Caco-2 (cell line): ENCODE measurements around the gene PRMT2. TPM values are rescaled to one million over a fixed set of nuclear protein-coding genes. Genes with fewer than 3 reads are reported as not detected.

Source experiments
- BruUV-seq: library from RNA; stranded (reverse); fragments of 400-500 nt; replicated peaks from 2 replicates; lab custom pipeline; 2021; lab: Mats Ljungman, UMichigan
- CTCF ChIA-PET: fragments of 300-600 bp; sonication (Branson Sonifier 250); formaldehyde crosslinking; loops from one replicate; lab custom pipeline; 2022; ENCODE audit warnings: antibody characterized with exemption; lab: Charles Lee
- POLR2A ChIA-PET: fragments of 300-600 bp; sonication (Branson Sonifier 250); formaldehyde crosslinking; loops from one replicate; lab custom pipeline; 2022; ENCODE audit warnings: antibody characterized with exemption; lab: Charles Lee
- DNase-seq, 2 experiments: peaks; one replicate each; pipeline versions ENCODE4 v3.0.0 to v3.0.0-alpha.2; 2020 to 2022
- H3K27me3 ChIP-seq: replicated peaks from 2 replicates; pipeline ENCODE4 v1.6.0; 2011; ENCODE audit warnings: low read length; ENCODE audit not compliant: control insufficient read depth, insufficient read depth
- H3K36me3 ChIP-seq: 2 replicates; pipeline ENCODE4 v1.5.1; 2011; ENCODE audit warnings: low read length; ENCODE audit not compliant: control insufficient read depth, insufficient read depth
- H3K4me1 ChIP-seq: fragments of 250-450 bp; sonication (Bioruptor Pico); 2 replicates; pipeline ENCODE4 v1.5.1; 2020; ENCODE audit warnings: mild to moderate bottlenecking
- H3K4me3 ChIP-seq: 2 replicates; pipeline ENCODE4 v1.5.1; 2011; ENCODE audit warnings: low read depth, mild to moderate bottlenecking, control low read depth, low read length
- H3K9me3 ChIP-seq: fragments of 250-450 bp; sonication (Bioruptor Pico); 2 replicates; pipeline ENCODE4 v1.5.1; 2020; ENCODE audit warnings: mild to moderate bottlenecking, moderate library complexity
- H3K27ac Mint-ChIP-seq: one replicate; pipeline ENCODE4 v1.8.0; 2022; ENCODE audit warnings: mixed read lengths; ENCODE audit not compliant: unreplicated experiment
- H3K27me3 Mint-ChIP-seq: one replicate; pipeline ENCODE4 v1.8.0; 2022; ENCODE audit warnings: mixed read lengths; ENCODE audit not compliant: insufficient read depth, unreplicated experiment
- H3K36me3 Mint-ChIP-seq: one replicate; pipeline ENCODE4 v1.8.0; 2022; ENCODE audit warnings: mild to moderate bottlenecking, mixed read lengths; ENCODE audit not compliant: insufficient read depth, unreplicated experiment
- H3K4me1 Mint-ChIP-seq: one replicate; pipeline ENCODE4 v1.8.0; 2022; ENCODE audit warnings: low read depth, mixed read lengths; ENCODE audit not compliant: unreplicated experiment
- H3K4me3 Mint-ChIP-seq: one replicate; pipeline ENCODE4 v1.8.0; 2022; ENCODE audit warnings: mild to moderate bottlenecking, moderate library complexity, mixed read lengths; ENCODE audit not compliant: unreplicated experiment
- H3K9me3 Mint-ChIP-seq: one replicate; pipeline ENCODE4 v1.8.0; 2022; ENCODE audit warnings: mixed read lengths; ENCODE audit not compliant: unreplicated experiment
- intact Hi-C: fragments of 100-400 bp; cut with micrococcal nuclease; formaldehyde crosslinking; loops from one replicate; pipeline ENCODE4 v1.10.0; 2022; ENCODE audit not compliant: unreplicated experiment
- total RNA-seq: library from RNA; stranded (reverse); gene quantifications from 2 replicates; pipeline ENCODE4 v1.2.3, GENCODE V29; 2022
- TF ChIP-seq, protein P1 (sequence below), 2 experiments: fragments of 200-600 bp in 1 of 2; IDR thresholded peaks; 1 replicate in 1 of 2; 2 replicates in 1 of 2; pipeline versions ENCODE4 v1.5.1 to v1.8.0; 2011 to 2022; ENCODE audit warnings: antibody characterized with exemption in 1 of 2, control low read depth in 1 of 2, inconsistent platforms in 1 of 2, low read depth in 1 of 2, low read length in 1 of 2, mild to moderate bottlenecking in 1 of 2, moderate library complexity in 1 of 2; ENCODE audit not compliant: insufficient read depth in 1 of 2, severe bottlenecking in 1 of 2, unreplicated experiment in 1 of 2

Gene PRMT2
- total RNA-seq, 1 experiment from 2014 or later, result 56.2 TPM

DNA sequence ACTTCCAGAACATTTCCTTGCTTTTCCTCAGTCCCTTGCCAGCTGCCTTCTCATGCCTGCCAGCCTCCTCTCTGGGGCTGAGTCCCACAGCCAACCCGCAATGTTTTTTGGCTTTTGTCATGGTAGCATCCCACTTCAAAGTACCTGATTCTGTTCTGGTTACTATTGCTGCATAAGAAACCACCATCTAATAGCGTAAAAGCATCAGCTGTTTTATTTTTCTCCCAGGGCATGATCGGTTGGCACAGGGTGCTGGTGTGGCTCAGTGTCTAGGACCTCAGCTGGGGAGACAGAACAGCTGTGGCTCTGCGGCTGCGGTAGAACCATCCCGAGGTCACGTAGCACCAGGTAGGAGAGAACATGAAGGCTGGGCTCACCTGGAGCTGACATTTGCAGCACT is 8.9 kb upstream of the PRMT2 start:
- Mint-ChIP-seq H3K36me3 (no peaks in the 10 kb centered on the region), H3K27ac (no peak overlapping the region), H3K4me1 (no peaks in the 10 kb centered on the region), H3K4me3 (no peak overlapping the region), H3K9me3 (no peaks in the 10 kb centered on the region), H3K27me3 (peaks cover 6% of the 10 kb centered on the region)
- BruUV-seq, result no TSS peak
- H3K4me3 ChIP-seq, result no peak overlapping the region
- no peak for DNase-seq
- ChIA-PET POLR2A (interaction anchor here (0.6 kb wide), 1 partner anchor 9 kb away, joined by 6 read pairs; the partner anchor contains the start of gene PRMT2), CTCF (no interaction called here)
- no peaks in the 10 kb centered on the region for H3K27me3 ChIP-seq
- H3K9me3 ChIP-seq, result peaks cover 4% of the 10 kb centered on the region; the same call in 1 of the 2 replicates
- TF ChIP-seq, protein P1, sequence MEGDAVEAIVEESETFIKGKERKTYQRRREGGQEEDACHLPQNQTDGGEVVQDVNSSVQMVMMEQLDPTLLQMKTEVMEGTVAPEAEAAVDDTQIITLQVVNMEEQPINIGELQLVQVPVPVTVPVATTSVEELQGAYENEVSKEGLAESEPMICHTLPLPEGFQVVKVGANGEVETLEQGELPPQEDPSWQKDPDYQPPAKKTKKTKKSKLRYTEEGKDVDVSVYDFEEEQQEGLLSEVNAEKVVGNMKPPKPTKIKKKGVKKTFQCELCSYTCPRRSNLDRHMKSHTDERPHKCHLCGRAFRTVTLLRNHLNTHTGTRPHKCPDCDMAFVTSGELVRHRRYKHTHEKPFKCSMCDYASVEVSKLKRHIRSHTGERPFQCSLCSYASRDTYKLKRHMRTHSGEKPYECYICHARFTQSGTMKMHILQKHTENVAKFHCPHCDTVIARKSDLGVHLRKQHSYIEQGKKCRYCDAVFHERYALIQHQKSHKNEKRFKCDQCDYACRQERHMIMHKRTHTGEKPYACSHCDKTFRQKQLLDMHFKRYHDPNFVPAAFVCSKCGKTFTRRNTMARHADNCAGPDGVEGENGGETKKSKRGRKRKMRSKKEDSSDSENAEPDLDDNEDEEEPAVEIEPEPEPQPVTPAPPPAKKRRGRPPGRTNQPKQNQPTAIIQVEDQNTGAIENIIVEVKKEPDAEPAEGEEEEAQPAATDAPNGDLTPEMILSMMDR (IDR thresholded peaks at IDR 0.05; ENCODE audit: insufficient read depth in 1 of 2, low read depth in 1 of 2, low read length in 1 of 2, severe bottlenecking in 1 of 2, unreplicated experiment in 1 of 2), result no peak
- intact Hi-C loops, result no loop called here
- H3K36me3 ChIP-seq, result no peaks in the 10 kb centered on the region
- no peaks in the 10 kb centered on the region for H3K4me1 ChIP-seq

GRCh38 chr21:46626975-46627501 is 8.4 kb upstream of the PRMT2 start:
- no peak overlapping the region for H3K4me3 Mint-ChIP-seq
- POLR2A ChIA-PET, result no interaction called here
- no peak for DNase-seq
- H3K27me3 Mint-ChIP-seq, result peaks cover 6% of the 10 kb centered on the region
- TF ChIP-seq, protein P1 (IDR thresholded peaks at IDR 0.05; ENCODE audit: insufficient read depth in 1 of 2, low read depth in 1 of 2, low read length in 1 of 2, severe bottlenecking in 1 of 2, unreplicated experiment in 1 of 2), result no peak
- no peaks in the 10 kb centered on the region for H3K36me3 Mint-ChIP-seq
- Histone ChIP-seq H3K27me3 (no peaks in the 10 kb centered on the region), H3K4me3 (no peak overlapping the region), H3K9me3 (peaks cover 4% of the 10 kb centered on the region; the same call in 1 of the 2 replicates), H3K36me3 (no peaks in the 10 kb centered on the region), H3K4me1 (no peaks in the 10 kb centered on the region)
- H3K4me1 Mint-ChIP-seq, result no peaks in the 10 kb centered on the region
- H3K9me3 Mint-ChIP-seq, result no peaks in the 10 kb centered on the region
- intact Hi-C loops, result no loop called here
- CTCF ChIA-PET, result no interaction called here
- no peak overlapping the region for H3K27ac Mint-ChIP-seq
- BruUV-seq, result no TSS peak

GRCh38 chr21:46627726-46628125 is 7.7 kb upstream of the PRMT2 start:
- H3K4me1 Mint-ChIP-seq, result no peaks in the 10 kb centered on the region
- CTCF ChIA-PET, result no interaction called here
- H3K36me3 Mint-ChIP-seq, result no peaks in the 10 kb centered on the region
- no TSS peak for BruUV-seq
- Histone ChIP-seq H3K4me3 (no peak overlapping the region), H3K9me3 (peaks cover 4% of the 10 kb centered on the region; the same call in 1 of the 2 replicates), H3K36me3 (no peaks in the 10 kb centered on the region), H3K27me3 (no peaks in the 10 kb centered on the region), H3K4me1 (no peaks in the 10 kb centered on the region)
- no peak for DNase-seq
- TF ChIP-seq, protein P1 (IDR thresholded peaks at IDR 0.05; ENCODE audit: insufficient read depth in 1 of 2, low read depth in 1 of 2, low read length in 1 of 2, severe bottlenecking in 1 of 2, unreplicated experiment in 1 of 2), result no peak
- H3K4me3 Mint-ChIP-seq, result no peak overlapping the region
- H3K27ac Mint-ChIP-seq, result no peak overlapping the region
- peaks cover 6% of the 10 kb centered on the region for H3K27me3 Mint-ChIP-seq
- intact Hi-C loops, result no loop called here
- H3K9me3 Mint-ChIP-seq, result no peaks in the 10 kb centered on the region
- POLR2A ChIA-PET, result no interaction called here
